ENCODE data around the gene MEOX1. TPM values are rescaled to one million over a fixed set of nuclear protein-coding genes. Genes with fewer than 3 reads are reported as not detected.

The MEOX1 gene
- total RNA-seq, 2 donors from 2014 or later, result 3.9 to 13.8 TPM

- DNase-seq (ENCODE audit: low spot score), result no peak
- TF ChIP-seq CTCF (IDR thresholded peaks at IDR 0.05), result no peak
- Histone ChIP-seq H3K4me1 (no peaks in the 10 kb centered on the region), H3K9me3 (no peaks in the 10 kb centered on the region), H3K27me3 (no peaks in the 10 kb centered on the region), H3K27ac (no peak overlapping the region), H3K4me3 (no peak overlapping the region), H3K36me3 (no peaks in the 10 kb centered on the region)
Measured at GRCh38 chr17:43616029-43616351, 45.7 kb downstream of the MEOX1 start.

GRCh38 chr17:43615330-43616028 lies 46.2 kb downstream of the MEOX1 start:
- Histone ChIP-seq H3K4me1 (no peaks in the 10 kb centered on the region), H3K4me3 (no peak overlapping the region), H3K27ac (no peak overlapping the region), H3K36me3 (no peaks in the 10 kb centered on the region), H3K27me3 (no peaks in the 10 kb centered on the region), H3K9me3 (no peaks in the 10 kb centered on the region)
- no peak for TF ChIP-seq CTCF (IDR thresholded peaks at IDR 0.05)
- DNase-seq (ENCODE audit: low spot score), result no peak

- H3K9me3 ChIP-seq, result no peaks in the 10 kb centered on the region
- no peak for TF ChIP-seq CTCF (IDR thresholded peaks at IDR 0.05)
- no peak for DNase-seq (ENCODE audit: low spot score)
- H3K36me3 ChIP-seq, result no peaks in the 10 kb centered on the region
- no peaks in the 10 kb centered on the region for H3K4me1 ChIP-seq
- no peak overlapping the region for H3K4me3 ChIP-seq
- no peak overlapping the region for H3K27ac ChIP-seq
- H3K27me3 ChIP-seq, result no peaks in the 10 kb centered on the region
Measured at GRCh38 chr17:43614561-43614960, 47.2 kb downstream of the MEOX1 start.

GRCh38 chr17:43613917-43614316 lies 47.8 kb downstream of the MEOX1 start:
- Histone ChIP-seq H3K9me3 (no peaks in the 10 kb centered on the region), H3K27ac (no peak overlapping the region), H3K4me1 (no peaks in the 10 kb centered on the region), H3K27me3 (no peaks in the 10 kb centered on the region), H3K36me3 (no peaks in the 10 kb centered on the region), H3K4me3 (no peak overlapping the region)
- TF ChIP-seq CTCF (IDR thresholded peaks at IDR 0.05), result no peak
- DNase-seq (ENCODE audit: low spot score), result no peak

- Histone ChIP-seq H3K4me3 (no peak overlapping the region), H3K4me1 (no peaks in the 10 kb centered on the region), H3K27ac (no peak overlapping the region), H3K9me3 (no peaks in the 10 kb centered on the region), H3K36me3 (no peaks in the 10 kb centered on the region), H3K27me3 (no peaks in the 10 kb centered on the region)
- TF ChIP-seq CTCF (IDR thresholded peaks at IDR 0.05), result no peak
- no peak for DNase-seq (ENCODE audit: low spot score)
Measured at GRCh38 chr17:43612515-43612914, 49.2 kb downstream of the MEOX1 start.

All from right atrium auricular region (tissue), 2 donors.